MM.1S (cell line): ENCODE data around the gene C1QTNF9B.

Experiments
- DNase-seq: peaks from one replicate; pipeline ENCODE4 v3.0.0-alpha.2; 2015
- H2AFZ ChIP-seq: fragments of 300-600 bp; sonication (generic); 2 replicates; pipeline ENCODE4 v1.6.0; 2016; ENCODE audit warnings: antibody characterized with exemption, low read length
- H3F3A ChIP-seq: fragments of 300-600 bp; sonication (generic); 2 replicates; pipeline ENCODE4 v1.6.1; 2016; ENCODE audit warnings: mild to moderate bottlenecking, antibody characterized with exemption, low read length, moderate library complexity, mixed read lengths; ENCODE audit not compliant: insufficient read depth
- H3K27ac ChIP-seq: fragments of 300-600 bp; sonication (generic); 2 replicates; pipeline ENCODE4 v1.5.1; 2016; ENCODE audit warnings: mild to moderate bottlenecking, low read length
- H3K27me3 ChIP-seq: fragments of 300-600 bp; sonication (generic); replicated peaks from 2 replicates; pipeline ENCODE4 v1.6.0; 2016; ENCODE audit warnings: low read length; ENCODE audit not compliant: insufficient read depth
- H3K36me3 ChIP-seq: fragments of 300-600 bp; sonication (generic); replicated peaks from 2 replicates; pipeline ENCODE4 v1.6.1; 2016; ENCODE audit warnings: mild to moderate bottlenecking, low read length, mixed read lengths; ENCODE audit not compliant: insufficient read depth
- H3K4me1 ChIP-seq: fragments of 300-600 bp; sonication (generic); 2 replicates; pipeline ENCODE4 v1.6.1; 2016; ENCODE audit warnings: low read length, mixed read lengths
- H3K4me2 ChIP-seq: fragments of 300-600 bp; sonication (generic); 2 replicates; pipeline ENCODE4 v1.6.0; 2016; ENCODE audit warnings: low read depth, low read length
- H3K4me3 ChIP-seq: fragments of 300-600 bp; sonication (generic); 2 replicates; pipeline ENCODE4 v1.5.1; 2016; ENCODE audit warnings: low read length, mixed read lengths
- H3K79me2 ChIP-seq: fragments of 300-600 bp; sonication (generic); 2 replicates; pipeline ENCODE4 v1.6.1; 2016; ENCODE audit warnings: mixed run types, low read length, mixed read lengths
- H3K9ac ChIP-seq: fragments of 300-600 bp; sonication (generic); 2 replicates; pipeline ENCODE4 v1.6.1; 2016; ENCODE audit warnings: low read length, mixed read lengths
- H3K9me2 ChIP-seq: fragments of 300-600 bp; sonication (generic); replicated peaks from 2 replicates; pipeline ENCODE4 v1.6.1; 2016; ENCODE audit warnings: mild to moderate bottlenecking, low read length, mixed read lengths; ENCODE audit not compliant: insufficient read depth
- H3K9me3 ChIP-seq: fragments of 300-600 bp; sonication (generic); replicated peaks from 2 replicates; pipeline ENCODE4 v1.6.1; 2016; ENCODE audit warnings: mild to moderate bottlenecking, low read length, mixed read lengths; ENCODE audit not compliant: insufficient read depth
- H4K20me1 ChIP-seq: fragments of 300-600 bp; sonication (generic); 2 replicates; pipeline ENCODE4 v1.6.1; 2016; ENCODE audit warnings: mild to moderate bottlenecking, low read length, moderate library complexity, mixed read lengths; ENCODE audit not compliant: insufficient read depth
- CTCF ChIP-seq: fragments of 300-600 bp; sonication (generic); IDR thresholded peaks from 2 replicates; pipeline ENCODE4 v1.5.1; 2016; ENCODE audit warnings: antibody characterized with exemption, low read length, mixed read lengths
- EZH2 ChIP-seq: fragments of 300-600 bp; sonication (generic); optimal IDR thresholded peaks from 2 replicates; pipeline ENCODE3; 2017; ENCODE audit warnings: low read depth, mild to moderate bottlenecking, antibody characterized with exemption, low read length, mixed read lengths
- EZH2phosphoT487 ChIP-seq: fragments of 300-600 bp; sonication (generic); IDR thresholded peaks from 2 replicates; pipeline ENCODE4 v1.6.1; 2018; ENCODE audit warnings: antibody characterized with exemption, low read length

C1QTNF9B gene

GRCh38 chr13:23918208-23918607, 20.9 kb upstream of the C1QTNF9B start:
- no peaks in the 10 kb centered on the region for H3K79me2 ChIP-seq
- H4K20me1 ChIP-seq, result no peaks in the 10 kb centered on the region
- no peaks in the 10 kb centered on the region for H3K27me3 ChIP-seq
- no peaks in the 10 kb centered on the region for H3F3A ChIP-seq
- H3K9me3 ChIP-seq, result no peaks in the 10 kb centered on the region
- H3K36me3 ChIP-seq, result no peaks in the 10 kb centered on the region
- no peak overlapping the region for H3K4me3 ChIP-seq
- no peaks in the 10 kb centered on the region for H3K4me1 ChIP-seq
- no peak for DNase-seq
- no peak overlapping the region for H2AFZ ChIP-seq
- no peak overlapping the region for H3K4me2 ChIP-seq
- no peaks in the 10 kb centered on the region for H3K9me2 ChIP-seq
- no peak overlapping the region for H3K9ac ChIP-seq
- no peak for TF ChIP-seq EZH2phosphoT487
- TF ChIP-seq CTCF, result no peak
- TF ChIP-seq EZH2, result no peak
- H3K27ac ChIP-seq, result no peak overlapping the region

GRCh38 chr13:23915308-23915707, 18.0 kb upstream of the C1QTNF9B start:
- Histone ChIP-seq H3F3A (no peaks in the 10 kb centered on the region), H3K79me2 (no peaks in the 10 kb centered on the region), H3K27me3 (no peaks in the 10 kb centered on the region), H3K4me1 (no peaks in the 10 kb centered on the region), H3K9me2 (no peaks in the 10 kb centered on the region), H3K4me3 (no peak overlapping the region), H2AFZ (no peak overlapping the region), H4K20me1 (no peaks in the 10 kb centered on the region), H3K9me3 (no peaks in the 10 kb centered on the region), H3K4me2 (no peak overlapping the region), H3K9ac (no peak overlapping the region), H3K27ac (no peak overlapping the region), H3K36me3 (no peaks in the 10 kb centered on the region)
- TF ChIP-seq EZH2phosphoT487 (no peak), EZH2 (no peak), CTCF (no peak)
- no peak for DNase-seq

GRCh38 chr13:23912469-23912868, 15.2 kb upstream of the C1QTNF9B start:
- H3K9me3 ChIP-seq, result no peaks in the 10 kb centered on the region
- TF ChIP-seq CTCF (no peak), EZH2 (no peak), EZH2phosphoT487 (no peak)
- DNase-seq, result no peak
- no peak overlapping the region for H3K4me2 ChIP-seq
- no peak overlapping the region for H2AFZ ChIP-seq
- H3K9ac ChIP-seq, result no peak overlapping the region
- H3F3A ChIP-seq, result no peaks in the 10 kb centered on the region
- H3K36me3 ChIP-seq, result no peaks in the 10 kb centered on the region
- H3K4me3 ChIP-seq, result no peak overlapping the region
- H3K27ac ChIP-seq, result no peak overlapping the region
- H3K27me3 ChIP-seq, result no peaks in the 10 kb centered on the region
- no peaks in the 10 kb centered on the region for H3K79me2 ChIP-seq
- no peaks in the 10 kb centered on the region for H3K4me1 ChIP-seq
- H3K9me2 ChIP-seq, result no peaks in the 10 kb centered on the region
- H4K20me1 ChIP-seq, result no peaks in the 10 kb centered on the region

GRCh38 chr13:23909606-23910005, 12.3 kb upstream of the C1QTNF9B start:
- Histone ChIP-seq H3K9me3 (no peaks in the 10 kb centered on the region), H3K4me2 (no peak overlapping the region), H3K4me3 (no peak overlapping the region), H2AFZ (no peak overlapping the region), H4K20me1 (no peaks in the 10 kb centered on the region), H3K4me1 (no peaks in the 10 kb centered on the region), H3K9ac (no peak overlapping the region), H3K9me2 (no peaks in the 10 kb centered on the region), H3F3A (no peaks in the 10 kb centered on the region), H3K79me2 (no peaks in the 10 kb centered on the region), H3K36me3 (no peaks in the 10 kb centered on the region), H3K27ac (no peak overlapping the region), H3K27me3 (no peaks in the 10 kb centered on the region)
- no peak for DNase-seq
- TF ChIP-seq EZH2, result no peak
- no peak for TF ChIP-seq CTCF
- no peak for TF ChIP-seq EZH2phosphoT487
